B cell (primary cell): ENCODE measurements around the gene RALY. TPM values are rescaled to one million over a fixed set of nuclear protein-coding genes. Genes with fewer than 3 reads are reported as not detected.

Source experiments
- ATAC-seq: fragments of 200-7000 bp; cut with Tn5 transposase; one replicate; pipeline ENCODE4 v1.10.0; 2021; ENCODE audit warnings: low read depth, mild to moderate bottlenecking, moderate number of reproducible peaks, moderate library complexity
- CTCF ChIA-PET: fragments of 350-600 bp; sonication (Branson Sonifier 250); formaldehyde crosslinking; loops from one replicate; lab custom pipeline; 2021; ENCODE audit warnings: antibody characterized with exemption, inconsistent platforms; lab: Charles Lee
- POLR2A ChIA-PET: fragments of 350-600 bp; sonication (Branson Sonifier 250); formaldehyde crosslinking; loops from one replicate; lab custom pipeline; 2021; ENCODE audit warnings: antibody characterized with exemption; lab: Charles Lee
- DNase-seq: peaks from one replicate; pipeline ENCODE4 v3.0.0; 2013
- H2AFZ ChIP-seq: 2 replicates; pipeline ENCODE4 v1.6.1; 2012; ENCODE audit warnings: mild to moderate bottlenecking, low read depth, low read length; ENCODE audit not compliant: insufficient read depth, poor library complexity, severe bottlenecking
- H3K27ac ChIP-seq, 2 donors: 1 replicate in 1 of 2; 2 replicates in 1 of 2; pipeline ENCODE4 v1.5.1; 2012 to 2013; ENCODE audit warnings: low read length in 2 of 2, mild to moderate bottlenecking in 2 of 2, moderate library complexity in 1 of 2
- H3K27me3 ChIP-seq, 4 experiments: fragments of 200-600 bp in 1 of 4; sonication (generic) in 1 of 4; replicated peaks in 1 of 4; 1 replicate in 2 of 4; 2 replicates in 2 of 4; pipeline versions ENCODE4 v1.6.1 to v1.7.0; 2013 to 2016; ENCODE audit warnings: low read length in 3 of 4, mild to moderate bottlenecking in 2 of 4, mixed read lengths in 1 of 4, moderate library complexity in 1 of 4; ENCODE audit not compliant: insufficient read depth in 4 of 4, control insufficient read depth in 3 of 4; ENCODE audit errors: control extremely low read depth in 1 of 4
- H3K36me3 ChIP-seq, 2 experiments: replicated peaks in 1 of 2; 1 replicate in 1 of 2; 2 replicates in 1 of 2; pipeline versions ENCODE4 v1.6.1 to v1.7.1; 2013; ENCODE audit warnings: low read length in 1 of 2; ENCODE audit not compliant: insufficient read depth in 2 of 2, control insufficient read depth in 1 of 2; ENCODE audit errors: control extremely low read depth in 1 of 2, extremely low read depth in 1 of 2
- H3K4me1 ChIP-seq, 2 donors: fragments of 200-600 bp in 1 of 2; sonication (generic) in 1 of 2; 1 replicate in 1 of 2; 2 replicates in 1 of 2; pipeline versions ENCODE4 v1.5.1 to v1.6.1; 2013 to 2017; ENCODE audit warnings: low read length in 2 of 2; ENCODE audit not compliant: control insufficient read depth in 2 of 2, insufficient read depth in 2 of 2
- H3K4me2 ChIP-seq: replicated peaks from 2 replicates; pipeline ENCODE3; 2012; ENCODE audit warnings: mild to moderate bottlenecking, low read depth, low read length; ENCODE audit not compliant: poor library complexity, severe bottlenecking
- H3K4me3 ChIP-seq, 5 experiments: fragments of 200-600 bp in 1 of 5; sonication (generic) in 1 of 5; 1 replicate in 3 of 5; 2 replicates in 2 of 5; pipeline versions ENCODE4 v1.5.1 to v1.7.0; 2011 to 2016; ENCODE audit warnings: low read length in 4 of 5, mild to moderate bottlenecking in 4 of 5, low read depth in 2 of 5, control low read depth in 1 of 5, moderate library complexity in 1 of 5; ENCODE audit not compliant: insufficient read depth in 1 of 5; ENCODE audit errors: control extremely low read depth in 1 of 5, extremely low read depth in 1 of 5
- H3K79me2 ChIP-seq: fragments of 200-600 bp; sonication (generic); one replicate; pipeline ENCODE4 v1.6.0; 2016; ENCODE audit warnings: low read length; ENCODE audit not compliant: control insufficient read depth, insufficient read depth
- H3K9ac ChIP-seq: fragments of 200-600 bp; sonication (generic); 2 replicates; pipeline ENCODE4 v1.6.1; 2017; ENCODE audit warnings: mild to moderate bottlenecking, low read length, moderate library complexity
- H3K9me3 ChIP-seq, 3 donors: one replicate each; pipeline versions ENCODE4 v1.6.1 to v1.7.1; 2013; ENCODE audit warnings: low read length in 2 of 3; ENCODE audit not compliant: control insufficient read depth in 2 of 3, insufficient read depth in 1 of 3; ENCODE audit errors: control extremely low read depth in 1 of 3
- H4K20me1 ChIP-seq: 2 replicates; pipeline ENCODE4 v1.6.0; 2012; ENCODE audit warnings: mild to moderate bottlenecking, low read length; ENCODE audit not compliant: insufficient read depth, control insufficient read depth, poor library complexity, severe bottlenecking
- H3K27ac Mint-ChIP-seq: one replicate; pipeline ENCODE4 v1.8.0; 2021; ENCODE audit warnings: mixed read lengths
- H3K27me3 Mint-ChIP-seq: one replicate; pipeline ENCODE4 v1.8.0; 2021; ENCODE audit warnings: mixed read lengths
- H3K4me1 Mint-ChIP-seq: one replicate; pipeline ENCODE4 v1.8.0; 2021; ENCODE audit warnings: mixed read lengths
- H3K4me3 Mint-ChIP-seq: one replicate; pipeline ENCODE4 v1.8.0; 2021; ENCODE audit warnings: mixed read lengths
- H3K9me3 Mint-ChIP-seq: one replicate; pipeline ENCODE4 v1.8.0; 2022; ENCODE audit warnings: mixed read lengths; ENCODE audit not compliant: insufficient read depth
- EZH2 ChIP-seq: IDR thresholded peaks from 2 replicates; pipeline ENCODE4 v1.6.1; 2012; ENCODE audit warnings: borderline replicate concordance, low read depth, mild to moderate bottlenecking, moderate library complexity, low read length; ENCODE audit not compliant: insufficient read depth, poor library complexity, severe bottlenecking
- WGBS: methylation state at CpG from one replicate; pipeline ENCODE4 v1.1.5; 2013; ENCODE audit warnings: missing lambda C conversion rate; ENCODE audit not compliant: insufficient coverage; 5-methylcytosine and 5-hydroxymethylcytosine counted together
- intact Hi-C: fragments of 100-400 bp; cut with micrococcal nuclease; formaldehyde crosslinking; loops from one replicate; pipeline ENCODE4 v1.10.0; 2022
- polyA plus RNA-seq: library from polyadenylated mRNA; depleted of rRNA; stranded (reverse); fragments of >200 nt; gene quantifications from 2 replicates; pipeline ENCODE4 v1.2.3, GENCODE V29; 2012
- total RNA-seq, 2 donors: library from RNA; stranded (reverse); fragments of 120-200 nt in 1 of 2; gene quantifications; 1 replicate in 1 of 2; 2 replicates in 1 of 2; pipeline versions ENCODE4 v1.2.3 to v1.2.4, GENCODE V29; 2013 to 2022
- TF ChIP-seq, protein P1 (sequence below): fragments of 200-600 bp; IDR thresholded peaks from one replicate; pipeline ENCODE4 v1.8.0; 2022; ENCODE audit warnings: antibody characterized with exemption, mild to moderate bottlenecking

Gene RALY
- total and polyA plus RNA-seq, 2 donors (not counting 1 experiment from before 2014, with no cell fraction given), result 89.8 to 94.4 TPM

DNA sequence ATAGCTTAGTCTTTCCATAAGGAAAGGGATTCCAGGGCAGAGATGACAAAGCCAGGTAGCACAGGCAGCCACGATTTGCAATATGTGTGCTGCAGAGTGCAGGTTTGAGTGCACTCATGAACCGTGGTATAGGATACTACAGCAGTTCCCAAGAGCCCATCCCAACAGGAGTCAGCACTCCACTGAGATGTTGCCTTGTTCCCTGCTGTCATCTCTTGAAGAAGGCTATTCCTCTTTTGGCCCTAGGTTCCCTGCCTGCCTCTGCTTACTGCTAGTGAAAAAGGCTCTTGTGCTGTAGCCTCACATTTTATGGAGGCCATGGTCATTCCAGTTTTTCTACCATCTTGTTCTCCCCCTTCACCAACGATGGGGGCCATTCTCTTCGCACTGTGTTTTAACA is 40.2 kb downstream of the RALY start:
- H3K27ac ChIP-seq, result no peak overlapping the region
- H3K36me3 ChIP-seq, result peaks cover 5 to 49% of the 10 kb centered on the region in 2 experiments
- H3K4me1 ChIP-seq, result peaks cover 5 to 22% of the 10 kb centered on the region in 2 donors
- H2AFZ ChIP-seq, result no peak overlapping the region
- Mint-ChIP-seq H3K27ac (no peak overlapping the region), H3K4me3 (no peak overlapping the region), H3K27me3 (no peaks in the 10 kb centered on the region), H3K9me3 (no peaks in the 10 kb centered on the region), H3K4me1 (peaks cover 47% of the 10 kb centered on the region)
- WGBS, result 99% methylated on average over 4 of the region's 4 CpGs
- H3K4me2 ChIP-seq, result no peak overlapping the region
- H3K4me3 ChIP-seq, result no peak overlapping the region
- H3K79me2 ChIP-seq, result peaks cover 98% of the 10 kb centered on the region
- H4K20me1 ChIP-seq, result peaks cover 93% of the 10 kb centered on the region
- ChIA-PET POLR2A (no interaction called here), CTCF (no interaction called here)
- no peaks in the 10 kb centered on the region for H3K9me3 ChIP-seq
- TF ChIP-seq EZH2, result no peak
- TF ChIP-seq, protein P1, sequence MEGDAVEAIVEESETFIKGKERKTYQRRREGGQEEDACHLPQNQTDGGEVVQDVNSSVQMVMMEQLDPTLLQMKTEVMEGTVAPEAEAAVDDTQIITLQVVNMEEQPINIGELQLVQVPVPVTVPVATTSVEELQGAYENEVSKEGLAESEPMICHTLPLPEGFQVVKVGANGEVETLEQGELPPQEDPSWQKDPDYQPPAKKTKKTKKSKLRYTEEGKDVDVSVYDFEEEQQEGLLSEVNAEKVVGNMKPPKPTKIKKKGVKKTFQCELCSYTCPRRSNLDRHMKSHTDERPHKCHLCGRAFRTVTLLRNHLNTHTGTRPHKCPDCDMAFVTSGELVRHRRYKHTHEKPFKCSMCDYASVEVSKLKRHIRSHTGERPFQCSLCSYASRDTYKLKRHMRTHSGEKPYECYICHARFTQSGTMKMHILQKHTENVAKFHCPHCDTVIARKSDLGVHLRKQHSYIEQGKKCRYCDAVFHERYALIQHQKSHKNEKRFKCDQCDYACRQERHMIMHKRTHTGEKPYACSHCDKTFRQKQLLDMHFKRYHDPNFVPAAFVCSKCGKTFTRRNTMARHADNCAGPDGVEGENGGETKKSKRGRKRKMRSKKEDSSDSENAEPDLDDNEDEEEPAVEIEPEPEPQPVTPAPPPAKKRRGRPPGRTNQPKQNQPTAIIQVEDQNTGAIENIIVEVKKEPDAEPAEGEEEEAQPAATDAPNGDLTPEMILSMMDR, result no peak
- DNase-seq (no peak), ATAC-seq (no peak)
- no peak overlapping the region for H3K9ac ChIP-seq
- intact Hi-C loops, result no loop called here
- H3K27me3 ChIP-seq, result no peaks in the 10 kb centered on the region

DNA sequence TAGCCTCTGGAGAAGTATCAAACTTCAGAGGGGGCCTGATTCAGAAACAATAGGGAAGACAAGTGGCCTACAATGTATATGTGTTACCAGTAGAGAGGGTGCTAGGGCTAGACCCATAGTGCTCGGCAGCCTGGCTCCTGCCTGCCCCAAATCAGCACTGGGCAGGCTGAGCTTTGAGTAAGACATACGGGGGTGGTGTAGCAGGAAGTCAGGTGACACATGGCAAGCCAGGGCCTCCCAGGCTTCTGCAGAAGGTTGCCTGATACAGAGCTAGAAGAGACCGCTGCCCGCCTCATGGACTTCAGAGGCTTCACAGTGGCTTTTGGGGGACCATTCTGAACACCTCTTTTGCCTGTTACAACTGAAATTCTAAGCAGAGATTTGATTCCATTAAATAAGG is 43.4 kb downstream of the RALY start:
- peak overlapping the region; percentile 3 for H3K4me2 ChIP-seq
- H3K9me3 ChIP-seq, result no peaks in the 10 kb centered on the region
- POLR2A ChIA-PET, result no interaction called here
- peaks cover 94% of the 10 kb centered on the region for H4K20me1 ChIP-seq
- H3K9ac ChIP-seq, result no peak overlapping the region
- ATAC-seq, result peak; percentile 39
- H2AFZ ChIP-seq, result no peak overlapping the region
- peaks cover 5 to 22% of the 10 kb centered on the region in 2 donors for H3K4me1 ChIP-seq
- WGBS, result 69% methylated on average over 4 of the region's 4 CpGs
- no peaks in the 10 kb centered on the region for H3K27me3 Mint-ChIP-seq
- H3K27ac Mint-ChIP-seq, result no peak overlapping the region
- no peak overlapping the region for H3K27ac ChIP-seq
- H3K36me3 ChIP-seq, result peaks cover 8 to 38% of the 10 kb centered on the region in 2 experiments
- no peak for DNase-seq
- H3K4me1 Mint-ChIP-seq, result peaks cover 56% of the 10 kb centered on the region
- no peaks in the 10 kb centered on the region for H3K27me3 ChIP-seq
- intact Hi-C loops, result no loop called here
- no peak overlapping the region for H3K4me3 Mint-ChIP-seq
- H3K79me2 ChIP-seq, result peaks cover 100% of the 10 kb centered on the region
- CTCF ChIA-PET, result no interaction called here
- TF ChIP-seq, protein P1, result no peak
- TF ChIP-seq EZH2, result no peak
- no peak overlapping the region for H3K4me3 ChIP-seq
- H3K9me3 Mint-ChIP-seq, result no peaks in the 10 kb centered on the region
